Liver (tissue), 9 donors: ENCODE data around the gene CSAD. TPM values are rescaled to one million over a fixed set of nuclear protein-coding genes. Genes with fewer than 3 reads are reported as not detected.

Source experiments
- DNase-seq: peaks from one replicate; pipeline ENCODE4 v3.0.0-alpha.2; 2017; ENCODE audit warnings: low spot score
- H3K27ac ChIP-seq, 2 donors: one replicate each; pipeline ENCODE4 v1.7.0; 2013; ENCODE audit warnings: inconsistent platforms in 2 of 2, low read length in 2 of 2, control low read depth in 1 of 2, low read depth in 1 of 2, mild to moderate bottlenecking in 1 of 2
- H3K27me3 ChIP-seq, 4 donors: one replicate each; pipeline versions ENCODE4 v1.6.1 to v1.7.0; 2013; ENCODE audit warnings: low read length in 3 of 4, inconsistent platforms in 1 of 4, mild to moderate bottlenecking in 1 of 4, moderate library complexity in 1 of 4; ENCODE audit not compliant: control insufficient read depth in 4 of 4, insufficient read depth in 4 of 4
- H3K36me3 ChIP-seq, 4 donors: one replicate each; pipeline versions ENCODE4 v1.6.1 to v1.7.0; 2013; ENCODE audit warnings: low read length in 3 of 4, mild to moderate bottlenecking in 3 of 4, low read depth in 1 of 4, moderate library complexity in 1 of 4; ENCODE audit not compliant: control insufficient read depth in 4 of 4, insufficient read depth in 3 of 4
- H3K4me1 ChIP-seq, 4 donors: one replicate each; pipeline versions ENCODE4 v1.6.1 to v1.7.0; 2013; ENCODE audit warnings: low read length in 3 of 4, mild to moderate bottlenecking in 3 of 4, moderate library complexity in 1 of 4; ENCODE audit not compliant: control insufficient read depth in 4 of 4, insufficient read depth in 4 of 4
- H3K4me3 ChIP-seq, 3 donors: one replicate each; pipeline versions ENCODE4 v1.6.1 to v1.7.0; 2013; ENCODE audit warnings: low read length in 3 of 3, control low read depth in 1 of 3, low read depth in 1 of 3, mild to moderate bottlenecking in 1 of 3
- H3K9ac ChIP-seq, 2 donors: one replicate each; pipeline ENCODE4 v1.7.0; 2013; ENCODE audit warnings: low read length in 2 of 2, mild to moderate bottlenecking in 2 of 2, moderate library complexity in 2 of 2, control low read depth in 1 of 2, low read depth in 1 of 2
- H3K9me3 ChIP-seq, 4 donors: one replicate each; pipeline versions ENCODE4 v1.6.1 to v1.7.0; 2013; ENCODE audit warnings: low read length in 3 of 4; ENCODE audit not compliant: control insufficient read depth in 4 of 4
- ATF3 ChIP-seq: IDR thresholded peaks from 2 replicates; pipeline ENCODE4 v1.6.1; 2016; ENCODE audit warnings: antibody characterized with exemption
- CTCF ChIP-seq: fragments of 150-350 bp; IDR thresholded peaks from 2 replicates; pipeline ENCODE4 v1.5.1; 2017; ENCODE audit warnings: improper control_type of control experiment, low read depth, low read length; ENCODE audit not compliant: missing input control
- EGR1 ChIP-seq, 2 donors: IDR thresholded peaks; 2 replicates each; pipeline ENCODE4 v1.6.1; 2016 to 2018; ENCODE audit warnings: antibody characterized with exemption in 2 of 2, low read depth in 2 of 2
- FOXA1 ChIP-seq: IDR thresholded peaks from 2 replicates; pipeline ENCODE4 v1.6.1; 2016; ENCODE audit warnings: antibody characterized with exemption
- FOXA2 ChIP-seq: IDR thresholded peaks from 2 replicates; pipeline ENCODE4 v1.6.1; 2016; ENCODE audit warnings: antibody characterized with exemption
- GABPA ChIP-seq, 2 donors: IDR thresholded peaks in 1 of 2; conservative IDR thresholded peaks in 1 of 2; 2 replicates each; pipeline ENCODE4 v1.6.1; 2016; ENCODE audit warnings: antibody characterized with exemption in 2 of 2, mild to moderate bottlenecking in 1 of 2, moderate library complexity in 1 of 2
- HNF4A ChIP-seq, 2 donors: conservative IDR thresholded peaks; 2 replicates each; pipeline ENCODE4 v1.6.1; 2016; ENCODE audit warnings: antibody characterized with exemption in 2 of 2, mild to moderate bottlenecking in 2 of 2
- HNF4G ChIP-seq: IDR thresholded peaks from 2 replicates; pipeline ENCODE4 v1.6.1; 2016; ENCODE audit warnings: antibody characterized with exemption
- MAX ChIP-seq: IDR thresholded peaks from 2 replicates; pipeline ENCODE4 v1.6.1; 2016; ENCODE audit warnings: antibody characterized with exemption
- NR2F2 ChIP-seq: IDR thresholded peaks from 2 replicates; pipeline ENCODE4 v1.6.1; 2016; ENCODE audit warnings: antibody characterized with exemption
- RAD21 ChIP-seq, 2 donors: IDR thresholded peaks; 2 replicates each; pipeline ENCODE4 v1.6.1; 2016; ENCODE audit warnings: antibody characterized with exemption in 2 of 2, mild to moderate bottlenecking in 2 of 2
- REST ChIP-seq: IDR thresholded peaks from 2 replicates; pipeline ENCODE4 v1.6.1; 2016; ENCODE audit warnings: antibody characterized with exemption, mild to moderate bottlenecking
- RXRA ChIP-seq, 2 donors: IDR thresholded peaks; 2 replicates each; pipeline ENCODE4 v1.6.1; 2017 to 2018; ENCODE audit warnings: antibody characterized with exemption in 2 of 2, mild to moderate bottlenecking in 1 of 2
- TAF1 ChIP-seq: conservative IDR thresholded peaks from 2 replicates; pipeline ENCODE4 v1.6.1; 2016; ENCODE audit warnings: antibody characterized with exemption, mild to moderate bottlenecking
- YY1 ChIP-seq: IDR thresholded peaks from 2 replicates; pipeline ENCODE4 v1.6.1; 2016; ENCODE audit warnings: antibody characterized with exemption, mild to moderate bottlenecking
- ZBTB33 ChIP-seq: IDR thresholded peaks from 2 replicates; pipeline ENCODE4 v1.6.1; 2016; ENCODE audit warnings: antibody characterized with exemption
- WGBS: extraction: QIAGEN DNeasy Blood & Tissue Kit; methylation state at CpG from one replicate; pipeline ENCODE4 v1.1.7; 2013; 5-methylcytosine and 5-hydroxymethylcytosine counted together
- polyA plus RNA-seq, 2 donors: library from polyadenylated mRNA; stranded (reverse) in 1 of 2; unstranded in 1 of 2; fragments of 200-250 nt in 1 of 2; fragments of >200 nt in 1 of 2; fragmentation: Nextera tagmentation in 1 of 2; extraction: Ambion mirVana in 1 of 2; gene quantifications; one replicate each; pipeline versions ENCODE4 v1.2.1 to v1.2.3, GENCODE V29; 2013 to 2015
- total RNA-seq, 2 donors: library from RNA; depleted of rRNA; stranded (reverse); fragments of >200 nt; gene quantifications; one replicate each; pipeline ENCODE4 v1.2.3, GENCODE V29; 2014
- donor health status: healthy.
- donor health status: healthy.
- donor health status: healthy.
- donor health status: healthy.
- donor health status: healthy.

Gene CSAD
- total and polyA plus RNA-seq, 4 donors: 4.4 to 41.5 (median 35.1) TPM

GRCh38 chr12:53219292-53219955 is 38.7 kb upstream of the CSAD start:
- no peak for DNase-seq
- no peaks in the 10 kb centered on the region for H3K9me3 ChIP-seq
- H3K27ac ChIP-seq: peak overlapping the region; percentile 39 to 98
- no peaks in the 10 kb centered on the region for H3K27me3 ChIP-seq
- H3K4me1 ChIP-seq: peaks cover 0 to 28% (median 10%) of the 10 kb centered on the region in 4 donors
- TF ChIP-seq FOXA1: no peak
- TF ChIP-seq RXRA (IDR thresholded peaks at IDR 0.05): no peak
- TF ChIP-seq RAD21 (IDR thresholded peaks at IDR 0.05): no peak
- no peak for TF ChIP-seq CTCF
- TF ChIP-seq FOXA2: no peak
- no peak for TF ChIP-seq REST
- no peak for TF ChIP-seq GABPA (IDR thresholded peaks at IDR 0.05 in 1 of 2, conservative IDR thresholded peaks at IDR 0.05 in 1 of 2)
- TF ChIP-seq ATF3: no peak
- no peak for TF ChIP-seq NR2F2
- no peak for TF ChIP-seq EGR1 (IDR thresholded peaks at IDR 0.05; ENCODE audit: low read depth in 2 of 2)
- WGBS: 32% methylated on average over 27 of the region's 27 CpGs
- peak overlapping the region in 2 of 3 donors; percentile 52 to 57 for H3K4me3 ChIP-seq
- no peaks in the 10 kb centered on the region for H3K36me3 ChIP-seq
- H3K9ac ChIP-seq: peak overlapping the region in 1 of 2 donors; percentile 28

- H3K36me3 ChIP-seq: no peaks in the 10 kb centered on the region
- H3K27me3 ChIP-seq: no peaks in the 10 kb centered on the region
- no peaks in the 10 kb centered on the region for H3K9me3 ChIP-seq
- peaks cover 0 to 35% (median 10%) of the 10 kb centered on the region in 4 donors for H3K4me1 ChIP-seq
- H3K4me3 ChIP-seq: peak overlapping the region in 2 of 3 donors; percentile 52 to 57
- DNase-seq: no peak
- WGBS: 65% methylated on average over 30 of the region's 30 CpGs
- peak overlapping the region; percentile 39 to 98 for H3K27ac ChIP-seq
- no peak overlapping the region for H3K9ac ChIP-seq
- TF ChIP-seq YY1: no peak
- no peak for TF ChIP-seq RXRA (IDR thresholded peaks at IDR 0.05)
- TF ChIP-seq ZBTB33: no peak
- no peak for TF ChIP-seq HNF4A (conservative IDR thresholded peaks at IDR 0.05)
- TF ChIP-seq RAD21 (IDR thresholded peaks at IDR 0.05): no peak
- no peak for TF ChIP-seq HNF4G
- TF ChIP-seq TAF1: no peak
- TF ChIP-seq MAX: no peak
- no peak for TF ChIP-seq EGR1 (IDR thresholded peaks at IDR 0.05; ENCODE audit: low read depth in 2 of 2)
Measured at GRCh38 chr12:53218551-53219291, 38.0 kb upstream of the CSAD start.
